ENCODE results near the gene CCDC88A. TPM values are rescaled to one million over a fixed set of nuclear protein-coding genes. Genes with fewer than 3 reads are reported as not detected.

CCDC88A gene
- total and polyA plus RNA-seq, 2 donors (not counting 1 experiment from before 2014, with no cell fraction given), result 2.7 to 26.0 TPM

DNA sequence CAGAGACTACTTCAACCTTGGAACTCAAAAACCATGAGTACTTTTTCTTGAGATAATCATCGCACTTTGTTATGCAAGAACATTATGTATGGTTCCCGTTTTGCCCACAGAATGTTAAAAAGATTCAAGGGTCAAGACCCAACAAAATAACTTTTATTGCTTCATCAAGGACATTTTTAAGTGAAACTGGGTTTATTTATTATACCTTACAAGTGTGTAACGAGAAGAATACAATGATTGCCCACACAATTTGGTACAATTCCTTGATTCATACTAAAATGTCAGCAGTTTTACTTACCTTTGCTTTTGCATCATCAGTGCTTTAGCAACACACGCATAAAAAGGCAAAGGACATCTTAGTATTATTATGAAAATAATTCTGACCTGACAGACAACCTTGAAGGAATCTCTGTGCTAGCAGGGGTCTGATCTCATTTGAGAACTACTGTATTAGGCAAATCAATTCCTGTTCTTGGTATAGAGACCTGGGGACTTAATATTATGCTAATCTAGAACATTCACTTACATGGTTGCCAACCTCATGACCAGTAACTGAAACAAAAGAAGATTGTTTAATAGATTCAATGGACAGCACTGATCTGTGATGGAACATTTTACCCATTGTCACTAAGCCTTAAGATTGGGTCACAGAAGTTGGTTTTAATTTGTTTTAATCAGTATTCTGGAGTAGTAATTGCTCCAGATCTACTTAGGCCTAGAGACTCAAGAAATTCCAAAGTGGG, 16.2 kb downstream of the CCDC88A start:
- no peak for DNase-seq
- H3K9ac ChIP-seq (ENCODE audit: low read length), result no peak overlapping the region
- Mint-ChIP-seq H3K4me1 (no peaks in the 10 kb centered on the region), H3K4me3 (no peak overlapping the region), H3K27me3 (no peaks in the 10 kb centered on the region), H3K9me3 (ENCODE audit: insufficient read depth) (no peaks in the 10 kb centered on the region), H3K27ac (no peak overlapping the region)
- ATAC-seq (ENCODE audit: low read depth), result no peak
- ChIA-PET POLR2A (no interaction called here), CTCF (no interaction called here)
- H3K27ac ChIP-seq (ENCODE audit: low read length in 2 of 2), result no peak overlapping the region
- H3K27me3 ChIP-seq (replicated peaks in 1 of 4; ENCODE audit: control extremely low read depth in 1 of 4, control insufficient read depth in 3 of 4, insufficient read depth in 4 of 4, low read length in 3 of 4), result no peaks in the 10 kb centered on the region
- no peaks in the 10 kb centered on the region for H3K9me3 ChIP-seq (ENCODE audit: control extremely low read depth in 1 of 3, control insufficient read depth in 2 of 3, insufficient read depth in 1 of 3, low read length in 2 of 3)
- no peaks in the 10 kb centered on the region for H3K79me2 ChIP-seq (ENCODE audit: control insufficient read depth, insufficient read depth, low read length)
- H4K20me1 ChIP-seq (ENCODE audit: control insufficient read depth, insufficient read depth, low read length, poor library complexity, severe bottlenecking), result no peaks in the 10 kb centered on the region
- H2AFZ ChIP-seq (ENCODE audit: insufficient read depth, low read depth, low read length, poor library complexity, severe bottlenecking), result no peak overlapping the region
- TF ChIP-seq EZH2 (IDR thresholded peaks at IDR 0.05; ENCODE audit: borderline replicate concordance, insufficient read depth, low read depth, low read length, poor library complexity, severe bottlenecking), result no peak
- TF ChIP-seq, protein P1, sequence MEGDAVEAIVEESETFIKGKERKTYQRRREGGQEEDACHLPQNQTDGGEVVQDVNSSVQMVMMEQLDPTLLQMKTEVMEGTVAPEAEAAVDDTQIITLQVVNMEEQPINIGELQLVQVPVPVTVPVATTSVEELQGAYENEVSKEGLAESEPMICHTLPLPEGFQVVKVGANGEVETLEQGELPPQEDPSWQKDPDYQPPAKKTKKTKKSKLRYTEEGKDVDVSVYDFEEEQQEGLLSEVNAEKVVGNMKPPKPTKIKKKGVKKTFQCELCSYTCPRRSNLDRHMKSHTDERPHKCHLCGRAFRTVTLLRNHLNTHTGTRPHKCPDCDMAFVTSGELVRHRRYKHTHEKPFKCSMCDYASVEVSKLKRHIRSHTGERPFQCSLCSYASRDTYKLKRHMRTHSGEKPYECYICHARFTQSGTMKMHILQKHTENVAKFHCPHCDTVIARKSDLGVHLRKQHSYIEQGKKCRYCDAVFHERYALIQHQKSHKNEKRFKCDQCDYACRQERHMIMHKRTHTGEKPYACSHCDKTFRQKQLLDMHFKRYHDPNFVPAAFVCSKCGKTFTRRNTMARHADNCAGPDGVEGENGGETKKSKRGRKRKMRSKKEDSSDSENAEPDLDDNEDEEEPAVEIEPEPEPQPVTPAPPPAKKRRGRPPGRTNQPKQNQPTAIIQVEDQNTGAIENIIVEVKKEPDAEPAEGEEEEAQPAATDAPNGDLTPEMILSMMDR (IDR thresholded peaks at IDR 0.05), result no peak
- no peaks in the 10 kb centered on the region for H3K36me3 ChIP-seq (replicated peaks in 1 of 2; ENCODE audit: control extremely low read depth in 1 of 2, control insufficient read depth in 1 of 2, extremely low read depth in 1 of 2, insufficient read depth in 2 of 2, low read length in 1 of 2)
- intact Hi-C loops (cut with micrococcal nuclease), result no loop called here
- H3K4me2 ChIP-seq (replicated peaks; ENCODE audit: low read depth, low read length, poor library complexity, severe bottlenecking), result no peak overlapping the region
- no peak overlapping the region for H3K4me3 ChIP-seq (ENCODE audit: control extremely low read depth in 1 of 5, extremely low read depth in 1 of 5, insufficient read depth in 1 of 5, low read depth in 2 of 5, low read length in 4 of 5)
- WGBS (ENCODE audit: insufficient coverage), result 60% methylated on average over 1 of the region's 4 CpGs
- no peaks in the 10 kb centered on the region for H3K4me1 ChIP-seq (ENCODE audit: control insufficient read depth in 2 of 2, insufficient read depth in 2 of 2, low read length in 2 of 2)

GRCh38 chr2:55401124-55401523, 18.5 kb downstream of the CCDC88A start:
- Mint-ChIP-seq H3K9me3 (ENCODE audit: insufficient read depth) (no peaks in the 10 kb centered on the region), H3K4me3 (no peak overlapping the region), H3K27ac (no peak overlapping the region), H3K4me1 (no peaks in the 10 kb centered on the region), H3K27me3 (no peaks in the 10 kb centered on the region)
- Histone ChIP-seq H3K27ac (ENCODE audit: low read length in 2 of 2) (no peak overlapping the region), H3K9me3 (ENCODE audit: control extremely low read depth in 1 of 3, control insufficient read depth in 2 of 3, insufficient read depth in 1 of 3, low read length in 2 of 3) (no peaks in the 10 kb centered on the region), H3K4me1 (ENCODE audit: control insufficient read depth in 2 of 2, insufficient read depth in 2 of 2, low read length in 2 of 2) (no peaks in the 10 kb centered on the region), H3K4me3 (ENCODE audit: control extremely low read depth in 1 of 5, extremely low read depth in 1 of 5, insufficient read depth in 1 of 5, low read depth in 2 of 5, low read length in 4 of 5) (no peak overlapping the region), H3K27me3 (replicated peaks in 1 of 4; ENCODE audit: control extremely low read depth in 1 of 4, control insufficient read depth in 3 of 4, insufficient read depth in 4 of 4, low read length in 3 of 4) (no peaks in the 10 kb centered on the region), H3K4me2 (replicated peaks; ENCODE audit: low read depth, low read length, poor library complexity, severe bottlenecking) (no peak overlapping the region), H3K79me2 (ENCODE audit: control insufficient read depth, insufficient read depth, low read length) (no peaks in the 10 kb centered on the region), H2AFZ (ENCODE audit: insufficient read depth, low read depth, low read length, poor library complexity, severe bottlenecking) (no peak overlapping the region), H4K20me1 (ENCODE audit: control insufficient read depth, insufficient read depth, low read length, poor library complexity, severe bottlenecking) (no peaks in the 10 kb centered on the region), H3K9ac (ENCODE audit: low read length) (no peak overlapping the region), H3K36me3 (replicated peaks in 1 of 2; ENCODE audit: control extremely low read depth in 1 of 2, control insufficient read depth in 1 of 2, extremely low read depth in 1 of 2, insufficient read depth in 2 of 2, low read length in 1 of 2) (no peaks in the 10 kb centered on the region)
- TF ChIP-seq EZH2 (IDR thresholded peaks at IDR 0.05; ENCODE audit: borderline replicate concordance, insufficient read depth, low read depth, low read length, poor library complexity, severe bottlenecking), result no peak
- TF ChIP-seq, protein P1 (IDR thresholded peaks at IDR 0.05), result no peak
- POLR2A ChIA-PET, result no interaction called here
- ATAC-seq (ENCODE audit: low read depth) (no peak), DNase-seq (no peak)
- WGBS (ENCODE audit: insufficient coverage), result no CpG with 5 or more reads among the region's 1 CpG
- CTCF ChIA-PET, result no interaction called here
- intact Hi-C loops (cut with micrococcal nuclease), result no loop called here

Measured in B cell (primary cell).